ENCODE measurements around the gene FGF21. TPM values are rescaled to one million over a fixed set of nuclear protein-coding genes. Genes with fewer than 3 reads are reported as not detected.

FGF21 gene
- total and polyA plus RNA-seq, 10 of the 15 experiments (the other 5 are each of a cell fraction or from before 2014, with no cell fraction given) = not detected

GRCh38 chr19:48760504-48761205 lies 5.3 kb downstream of the FGF21 start (continued):
- TF ChIP-seq, protein P1, sequence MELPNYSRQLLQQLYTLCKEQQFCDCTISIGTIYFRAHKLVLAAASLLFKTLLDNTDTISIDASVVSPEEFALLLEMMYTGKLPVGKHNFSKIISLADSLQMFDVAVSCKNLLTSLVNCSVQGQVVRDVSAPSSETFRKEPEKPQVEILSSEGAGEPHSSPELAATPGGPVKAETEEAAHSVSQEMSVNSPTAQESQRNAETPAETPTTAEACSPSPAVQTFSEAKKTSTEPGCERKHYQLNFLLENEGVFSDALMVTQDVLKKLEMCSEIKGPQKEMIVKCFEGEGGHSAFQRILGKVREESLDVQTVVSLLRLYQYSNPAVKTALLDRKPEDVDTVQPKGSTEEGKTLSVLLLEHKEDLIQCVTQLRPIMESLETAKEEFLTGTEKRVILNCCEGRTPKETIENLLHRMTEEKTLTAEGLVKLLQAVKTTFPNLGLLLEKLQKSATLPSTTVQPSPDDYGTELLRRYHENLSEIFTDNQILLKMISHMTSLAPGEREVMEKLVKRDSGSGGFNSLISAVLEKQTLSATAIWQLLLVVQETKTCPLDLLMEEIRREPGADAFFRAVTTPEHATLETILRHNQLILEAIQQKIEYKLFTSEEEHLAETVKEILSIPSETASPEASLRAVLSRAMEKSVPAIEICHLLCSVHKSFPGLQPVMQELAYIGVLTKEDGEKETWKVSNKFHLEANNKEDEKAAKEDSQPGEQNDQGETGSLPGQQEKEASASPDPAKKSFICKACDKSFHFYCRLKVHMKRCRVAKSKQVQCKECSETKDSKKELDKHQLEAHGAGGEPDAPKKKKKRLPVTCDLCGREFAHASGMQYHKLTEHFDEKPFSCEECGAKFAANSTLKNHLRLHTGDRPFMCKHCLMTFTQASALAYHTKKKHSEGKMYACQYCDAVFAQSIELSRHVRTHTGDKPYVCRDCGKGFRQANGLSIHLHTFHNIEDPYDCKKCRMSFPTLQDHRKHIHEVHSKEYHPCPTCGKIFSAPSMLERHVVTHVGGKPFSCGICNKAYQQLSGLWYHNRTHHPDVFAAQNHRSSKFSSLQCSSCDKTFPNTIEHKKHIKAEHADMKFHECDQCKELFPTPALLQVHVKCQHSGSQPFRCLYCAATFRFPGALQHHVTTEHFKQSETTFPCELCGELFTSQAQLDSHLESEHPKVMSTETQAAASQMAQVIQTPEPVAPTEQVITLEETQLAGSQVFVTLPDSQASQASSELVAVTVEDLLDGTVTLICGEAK (IDR thresholded peaks at IDR 0.05; ENCODE audit: borderline replicate concordance) = no peak
- TF ChIP-seq EGR1 (IDR thresholded peaks at IDR 0.05; ENCODE audit: borderline replicate concordance in 1 of 2, low read depth in 2 of 2, low read length in 2 of 2) = no peak
- TF ChIP-seq, protein P2, sequence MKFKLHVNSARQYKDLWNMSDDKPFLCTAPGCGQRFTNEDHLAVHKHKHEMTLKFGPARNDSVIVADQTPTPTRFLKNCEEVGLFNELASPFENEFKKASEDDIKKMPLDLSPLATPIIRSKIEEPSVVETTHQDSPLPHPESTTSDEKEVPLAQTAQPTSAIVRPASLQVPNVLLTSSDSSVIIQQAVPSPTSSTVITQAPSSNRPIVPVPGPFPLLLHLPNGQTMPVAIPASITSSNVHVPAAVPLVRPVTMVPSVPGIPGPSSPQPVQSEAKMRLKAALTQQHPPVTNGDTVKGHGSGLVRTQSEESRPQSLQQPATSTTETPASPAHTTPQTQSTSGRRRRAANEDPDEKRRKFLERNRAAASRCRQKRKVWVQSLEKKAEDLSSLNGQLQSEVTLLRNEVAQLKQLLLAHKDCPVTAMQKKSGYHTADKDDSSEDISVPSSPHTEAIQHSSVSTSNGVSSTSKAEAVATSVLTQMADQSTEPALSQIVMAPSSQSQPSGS (IDR thresholded peaks at IDR 0.05; ENCODE audit: low read length) = no peak
- TF ChIP-seq FOXM1 (IDR thresholded peaks at IDR 0.05; ENCODE audit: low read depth, low read length) = no peak
- no peak for TF ChIP-seq ZBTB11 (CRISPR knock-in tag; IDR thresholded peaks at IDR 0.05)
- TF ChIP-seq TCF3 (IDR thresholded peaks at IDR 0.05; ENCODE audit: borderline replicate concordance, insufficient read depth, low read depth, low read length) = no peak
- TF ChIP-seq POLR2AphosphoS2 (IDR thresholded peaks at IDR 0.05; ENCODE audit: low read depth, low read length) = no peak
- no peak for TF ChIP-seq ZNF687 (IDR thresholded peaks at IDR 0.05)

All from GM12878 (cell line).